WTC11 (cell line): Measurements from ENCODE around the gene CFAP100. TPM values are rescaled to one million over a fixed set of nuclear protein-coding genes. Genes with fewer than 3 reads are reported as not detected.

Experiments
- ATAC-seq: fragments of 200-7000 bp; cut with Tn5 transposase; 2 replicates; pipeline ENCODE4 v1.10.0; 2021; ENCODE audit warnings: mild to moderate bottlenecking, moderate library complexity
- CTCF ChIA-PET: fragments of 300-600 bp; sonication (Branson Sonifier 250); formaldehyde crosslinking; loops from one replicate; lab custom pipeline; 2021; ENCODE audit warnings: antibody characterized with exemption; lab: Charles Lee
- POLR2A ChIA-PET: fragments of 350-600 bp; sonication (Branson Sonifier 250); formaldehyde crosslinking; loops from one replicate; lab custom pipeline; 2021; ENCODE audit warnings: antibody characterized with exemption; lab: Charles Lee
- DNase-seq: peaks from one replicate; pipeline ENCODE4 v3.0.0; 2021; ENCODE audit warnings: low spot score
- H3K27ac Mint-ChIP-seq: 2 replicates; pipeline ENCODE4 v1.8.0; 2021; ENCODE audit warnings: mixed read lengths
- H3K27me3 Mint-ChIP-seq: 2 replicates; pipeline ENCODE4 v1.8.0; 2021; ENCODE audit warnings: low read depth, mild to moderate bottlenecking, moderate library complexity, mixed read lengths
- H3K36me3 Mint-ChIP-seq: 2 replicates; pipeline ENCODE4 v1.8.0; 2021; ENCODE audit warnings: mixed read lengths
- H3K4me1 Mint-ChIP-seq: 2 replicates; pipeline ENCODE4 v1.8.0; 2022; ENCODE audit warnings: mixed read lengths
- H3K4me3 Mint-ChIP-seq: 2 replicates; pipeline ENCODE4 v1.8.0; 2021; ENCODE audit warnings: mild to moderate bottlenecking, moderate library complexity, mixed read lengths
- H3K9me3 Mint-ChIP-seq: 2 replicates; pipeline ENCODE4 v1.8.0; 2021; ENCODE audit warnings: mixed read lengths
- ELF4 ChIP-seq: sonication (generic); formaldehyde crosslinking; IDR thresholded peaks from 2 replicates; pipeline ENCODE4 v1.8.1; 2022; ENCODE audit warnings: low read depth, mild to moderate bottlenecking, moderate library complexity, missing genetic modification reagents
- GABPB1 ChIP-seq: sonication (generic); formaldehyde crosslinking; IDR thresholded peaks from 2 replicates; pipeline ENCODE4 v1.8.1; 2023; ENCODE audit warnings: mild to moderate bottlenecking, missing genetic modification reagents
- NR2C2 ChIP-seq: sonication (generic); formaldehyde crosslinking; IDR thresholded peaks from 2 replicates; pipeline ENCODE4 v1.8.0; 2022; ENCODE audit warnings: mild to moderate bottlenecking, missing genetic modification reagents
- OVOL2 ChIP-seq: fragments of 250-450 bp; sonication (Bioruptor Pico); IDR thresholded peaks from 2 replicates; pipeline ENCODE4 v1.9.0; 2021; ENCODE audit warnings: mild to moderate bottlenecking, borderline replicate concordance
- SMAD4 ChIP-seq: sonication (generic); formaldehyde crosslinking; IDR thresholded peaks from 2 replicates; pipeline ENCODE4 v1.8.0; 2022; ENCODE audit warnings: mild to moderate bottlenecking, missing genetic modification reagents
- TCF7 ChIP-seq: sonication (generic); formaldehyde crosslinking; IDR thresholded peaks from 2 replicates; pipeline ENCODE4 v1.8.0; 2022; ENCODE audit warnings: mild to moderate bottlenecking, low read depth, missing genetic modification reagents, moderate library complexity
- TP53 ChIP-seq: sonication (generic); formaldehyde crosslinking; IDR thresholded peaks from 2 replicates; pipeline ENCODE4 v1.8.1; 2023; ENCODE audit warnings: mild to moderate bottlenecking, missing genetic modification reagents
- ZNF396 ChIP-seq: fragments of 250-450 bp; sonication (Bioruptor Pico); IDR thresholded peaks from 2 replicates; pipeline ENCODE4 v1.8.0; 2021; ENCODE audit warnings: mild to moderate bottlenecking, moderate library complexity, borderline replicate concordance
- ZNF416 ChIP-seq: fragments of 250-450 bp; sonication (Bioruptor Pico); IDR thresholded peaks from 2 replicates; pipeline ENCODE4 v1.9.0; 2021; ENCODE audit warnings: mild to moderate bottlenecking, inconsistent platforms
- ZNF671 ChIP-seq: fragments of 250-450 bp; sonication (Bioruptor Pico); IDR thresholded peaks from 2 replicates; pipeline ENCODE4 v1.8.0; 2021; ENCODE audit warnings: mild to moderate bottlenecking
- total RNA-seq: library from RNA; stranded (reverse); gene quantifications from 3 replicates; pipeline ENCODE4 v1.2.3, GENCODE V29; 2021
- TF ChIP-seq, protein P1 (sequence below): sonication (generic); formaldehyde crosslinking; IDR thresholded peaks from 2 replicates; pipeline ENCODE4 v1.8.1; 2023; ENCODE audit warnings: mild to moderate bottlenecking, missing genetic modification reagents, moderate library complexity
- TF ChIP-seq, protein P2 (sequence below): sonication (generic); formaldehyde crosslinking; conservative IDR thresholded peaks from 2 replicates; pipeline ENCODE4 v1.8.1; 2022; ENCODE audit warnings: mild to moderate bottlenecking, missing genetic modification reagents
- TF ChIP-seq, protein P3 (sequence below): sonication (generic); formaldehyde crosslinking; IDR thresholded peaks from 2 replicates; pipeline ENCODE4 v1.8.1; 2023; ENCODE audit warnings: mild to moderate bottlenecking, missing genetic modification reagents
- TF ChIP-seq, protein P4 (sequence below): sonication (generic); formaldehyde crosslinking; IDR thresholded peaks from 2 replicates; pipeline ENCODE4 v1.8.1; 2023; ENCODE audit warnings: mild to moderate bottlenecking, moderate library complexity, missing genetic modification reagents
- TF ChIP-seq, protein P5 (sequence below): sonication (generic); formaldehyde crosslinking; IDR thresholded peaks from 2 replicates; pipeline ENCODE4 v1.8.1; 2023; ENCODE audit warnings: mild to moderate bottlenecking, missing genetic modification reagents, moderate library complexity

The CFAP100 gene
- total RNA-seq, 1 experiment from 2014 or later: not detected

DNA sequence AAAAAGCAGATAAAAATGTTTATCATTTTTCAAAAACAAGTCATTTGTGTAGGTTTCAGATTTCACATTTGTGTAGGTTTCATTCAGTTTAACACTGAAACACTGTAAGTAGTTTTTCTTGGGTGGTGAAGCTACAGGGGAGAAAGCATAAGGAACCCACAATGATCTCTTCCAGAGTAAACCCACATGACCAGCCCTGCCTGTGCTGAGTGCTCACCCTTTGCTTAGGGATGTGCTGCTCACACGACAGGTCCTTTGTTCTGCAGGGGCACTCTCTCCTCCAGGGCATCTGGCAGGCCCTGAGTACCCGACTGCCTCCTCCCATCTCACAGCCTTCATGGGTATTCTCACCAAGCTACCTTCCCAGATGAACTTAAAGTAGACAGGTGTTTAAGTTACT lies 52.1 kb downstream of the CFAP100 start (continued):
- TF ChIP-seq, protein P1, sequence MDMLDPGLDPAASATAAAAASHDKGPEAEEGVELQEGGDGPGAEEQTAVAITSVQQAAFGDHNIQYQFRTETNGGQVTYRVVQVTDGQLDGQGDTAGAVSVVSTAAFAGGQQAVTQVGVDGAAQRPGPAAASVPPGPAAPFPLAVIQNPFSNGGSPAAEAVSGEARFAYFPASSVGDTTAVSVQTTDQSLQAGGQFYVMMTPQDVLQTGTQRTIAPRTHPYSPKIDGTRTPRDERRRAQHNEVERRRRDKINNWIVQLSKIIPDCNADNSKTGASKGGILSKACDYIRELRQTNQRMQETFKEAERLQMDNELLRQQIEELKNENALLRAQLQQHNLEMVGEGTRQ (CRISPR knock-in tag): no peak
- TF ChIP-seq, protein P2, sequence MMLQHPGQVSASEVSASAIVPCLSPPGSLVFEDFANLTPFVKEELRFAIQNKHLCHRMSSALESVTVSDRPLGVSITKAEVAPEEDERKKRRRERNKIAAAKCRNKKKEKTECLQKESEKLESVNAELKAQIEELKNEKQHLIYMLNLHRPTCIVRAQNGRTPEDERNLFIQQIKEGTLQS (CRISPR knock-in tag): no peak
- TF ChIP-seq, protein P3, sequence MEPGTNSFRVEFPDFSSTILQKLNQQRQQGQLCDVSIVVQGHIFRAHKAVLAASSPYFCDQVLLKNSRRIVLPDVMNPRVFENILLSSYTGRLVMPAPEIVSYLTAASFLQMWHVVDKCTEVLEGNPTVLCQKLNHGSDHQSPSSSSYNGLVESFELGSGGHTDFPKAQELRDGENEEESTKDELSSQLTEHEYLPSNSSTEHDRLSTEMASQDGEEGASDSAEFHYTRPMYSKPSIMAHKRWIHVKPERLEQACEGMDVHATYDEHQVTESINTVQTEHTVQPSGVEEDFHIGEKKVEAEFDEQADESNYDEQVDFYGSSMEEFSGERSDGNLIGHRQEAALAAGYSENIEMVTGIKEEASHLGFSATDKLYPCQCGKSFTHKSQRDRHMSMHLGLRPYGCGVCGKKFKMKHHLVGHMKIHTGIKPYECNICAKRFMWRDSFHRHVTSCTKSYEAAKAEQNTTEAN (CRISPR knock-in tag): no peak

DNA sequence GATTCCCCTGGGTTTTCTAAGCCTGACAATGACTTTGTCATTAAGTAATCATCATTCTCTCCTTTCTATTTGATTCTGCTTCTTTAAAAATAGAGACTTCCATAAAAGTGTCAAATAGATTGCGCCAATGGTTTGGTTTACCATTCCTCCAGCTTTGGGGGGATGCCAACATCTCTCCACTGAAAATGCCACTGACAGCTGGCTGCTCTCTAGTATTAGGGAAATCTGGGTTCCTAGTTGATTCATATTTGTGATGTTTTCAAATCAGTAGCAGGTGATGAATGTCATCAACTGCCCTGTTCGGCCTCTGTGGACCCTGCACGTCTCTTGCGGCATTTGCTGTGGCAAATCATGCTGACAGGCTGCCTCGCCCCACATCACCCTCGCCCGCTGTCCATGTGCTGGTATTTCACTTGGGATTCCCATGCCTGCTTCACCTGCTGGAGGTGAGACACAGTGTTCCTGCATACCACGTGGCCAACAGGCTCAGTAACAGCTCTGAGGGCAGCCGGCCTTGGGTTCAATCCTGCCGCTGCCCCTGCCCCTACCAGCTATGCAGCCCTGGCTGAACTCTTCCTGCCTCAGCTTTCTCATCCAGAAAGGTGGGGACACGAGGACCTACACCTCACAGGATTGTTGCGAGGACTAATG lies 52.9 kb downstream of the CFAP100 start:
- DNase-seq: no peak
- no peak overlapping the region for H3K27ac Mint-ChIP-seq
- no peaks in the 10 kb centered on the region for H3K27me3 Mint-ChIP-seq
- ChIA-PET POLR2A (no interaction called here), CTCF (interaction anchor here (0.6 to 1.4 kb wide), 4 partner anchors 98 to 1101 kb away, joined by 3 read pairs; no protein-coding TSS in a partner anchor)
- TF ChIP-seq, protein P4, sequence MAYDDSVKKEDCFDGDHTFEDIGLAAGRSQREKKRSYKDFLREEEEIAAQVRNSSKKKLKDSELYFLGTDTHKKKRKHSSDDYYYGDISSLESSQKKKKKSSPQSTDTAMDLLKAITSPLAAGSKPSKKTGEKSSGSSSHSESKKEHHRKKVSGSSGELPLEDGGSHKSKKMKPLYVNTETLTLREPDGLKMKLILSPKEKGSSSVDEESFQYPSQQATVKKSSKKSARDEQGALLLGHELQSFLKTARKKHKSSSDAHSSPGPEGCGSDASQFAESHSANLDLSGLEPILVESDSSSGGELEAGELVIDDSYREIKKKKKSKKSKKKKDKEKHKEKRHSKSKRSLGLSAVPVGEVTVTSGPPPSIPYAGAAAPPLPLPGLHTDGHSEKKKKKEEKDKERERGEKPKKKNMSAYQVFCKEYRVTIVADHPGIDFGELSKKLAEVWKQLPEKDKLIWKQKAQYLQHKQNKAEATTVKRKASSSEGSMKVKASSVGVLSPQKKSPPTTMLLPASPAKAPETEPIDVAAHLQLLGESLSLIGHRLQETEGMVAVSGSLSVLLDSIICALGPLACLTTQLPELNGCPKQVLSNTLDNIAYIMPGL (CRISPR knock-in tag): no peak
- TF ChIP-seq TP53 (CRISPR knock-in tag) (no peak), OVOL2 (CRISPR knock-in tag) (no peak), ZNF416 (CRISPR knock-in tag) (no peak), ZNF396 (no peak), GABPB1 (no peak), TCF7 (no peak), SMAD4 (CRISPR knock-in tag) (no peak), ELF4 (no peak), NR2C2 (CRISPR knock-in tag) (no peak), ZNF671 (no peak)
- TF ChIP-seq, protein P5, sequence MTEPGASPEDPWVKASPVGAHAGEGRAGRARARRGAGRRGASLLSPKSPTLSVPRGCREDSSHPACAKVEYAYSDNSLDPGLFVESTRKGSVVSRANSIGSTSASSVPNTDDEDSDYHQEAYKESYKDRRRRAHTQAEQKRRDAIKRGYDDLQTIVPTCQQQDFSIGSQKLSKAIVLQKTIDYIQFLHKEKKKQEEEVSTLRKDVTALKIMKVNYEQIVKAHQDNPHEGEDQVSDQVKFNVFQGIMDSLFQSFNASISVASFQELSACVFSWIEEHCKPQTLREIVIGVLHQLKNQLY: no peak
- TF ChIP-seq, protein P3 (CRISPR knock-in tag): no peak
- H3K4me3 Mint-ChIP-seq: no peak overlapping the region
- H3K4me1 Mint-ChIP-seq: peaks cover 23% of the 10 kb centered on the region
- peaks cover 19% of the 10 kb centered on the region for H3K36me3 Mint-ChIP-seq
- no peaks in the 10 kb centered on the region for H3K9me3 Mint-ChIP-seq
- ATAC-seq: no peak

DNA sequence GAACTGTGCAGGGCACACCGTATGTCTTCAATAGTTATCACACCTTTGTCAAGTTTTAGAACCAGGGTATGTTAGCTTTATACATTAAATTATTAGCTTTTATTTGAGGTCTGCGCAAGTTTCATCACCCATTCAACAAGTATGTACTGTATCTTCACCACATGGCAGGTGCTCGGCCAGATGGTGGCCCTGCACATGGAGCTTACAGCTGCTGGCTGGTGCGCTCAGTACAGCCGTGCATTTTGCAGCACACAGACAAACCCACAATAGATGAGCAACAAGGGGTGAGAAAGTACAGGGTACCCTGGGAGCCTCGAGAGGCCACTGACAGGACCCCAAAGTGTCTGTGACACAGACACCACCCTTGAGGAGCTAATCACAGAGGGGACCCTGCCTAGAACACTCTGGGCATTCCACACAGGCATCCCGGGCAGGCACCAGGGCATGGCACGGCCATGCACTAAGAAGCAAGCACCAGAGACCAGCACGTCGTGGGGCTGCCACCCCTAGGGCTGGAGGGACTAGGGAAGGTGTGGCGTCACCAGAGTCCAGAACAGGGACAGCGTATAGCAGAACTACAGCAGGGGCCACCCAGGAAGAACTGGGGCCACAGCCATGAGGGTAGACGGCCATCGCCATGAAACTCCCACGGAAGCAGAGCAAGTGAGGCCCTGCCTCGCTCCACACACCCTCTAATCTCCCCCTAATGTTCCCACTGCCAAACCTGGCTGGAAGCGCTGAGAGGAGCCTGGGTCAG lies 53.6 kb downstream of the CFAP100 start:
- ChIA-PET CTCF (interaction anchor here (1.4 kb wide), 1 partner anchor 304 kb away, joined by 3 read pairs; no protein-coding TSS in a partner anchor), POLR2A (no interaction called here)
- ATAC-seq: no peak
- Mint-ChIP-seq H3K27me3 (no peaks in the 10 kb centered on the region), H3K27ac (no peak overlapping the region), H3K4me3 (no peak overlapping the region), H3K9me3 (no peaks in the 10 kb centered on the region), H3K4me1 (peaks cover 17% of the 10 kb centered on the region), H3K36me3 (peaks cover 22% of the 10 kb centered on the region)
- no peak for DNase-seq
- TF ChIP-seq, protein P2 (CRISPR knock-in tag): no peak
